ENCODE data around the gene CARF.
"Not testable (repeated sequence)": the region's sequence is repeated elsewhere in the genome, so short reads cannot be mapped to it uniquely, and the experiment has no call there.

Gene CARF

GRCh38 chr2:202883987-202884675 lies 27.9 kb upstream of the CARF start:
- no peak for DNase-seq (ENCODE audit: low read depth)
- H3K4me3 ChIP-seq (ENCODE audit: low read depth, low read length), result no peak overlapping the region
- TF ChIP-seq, protein P1, sequence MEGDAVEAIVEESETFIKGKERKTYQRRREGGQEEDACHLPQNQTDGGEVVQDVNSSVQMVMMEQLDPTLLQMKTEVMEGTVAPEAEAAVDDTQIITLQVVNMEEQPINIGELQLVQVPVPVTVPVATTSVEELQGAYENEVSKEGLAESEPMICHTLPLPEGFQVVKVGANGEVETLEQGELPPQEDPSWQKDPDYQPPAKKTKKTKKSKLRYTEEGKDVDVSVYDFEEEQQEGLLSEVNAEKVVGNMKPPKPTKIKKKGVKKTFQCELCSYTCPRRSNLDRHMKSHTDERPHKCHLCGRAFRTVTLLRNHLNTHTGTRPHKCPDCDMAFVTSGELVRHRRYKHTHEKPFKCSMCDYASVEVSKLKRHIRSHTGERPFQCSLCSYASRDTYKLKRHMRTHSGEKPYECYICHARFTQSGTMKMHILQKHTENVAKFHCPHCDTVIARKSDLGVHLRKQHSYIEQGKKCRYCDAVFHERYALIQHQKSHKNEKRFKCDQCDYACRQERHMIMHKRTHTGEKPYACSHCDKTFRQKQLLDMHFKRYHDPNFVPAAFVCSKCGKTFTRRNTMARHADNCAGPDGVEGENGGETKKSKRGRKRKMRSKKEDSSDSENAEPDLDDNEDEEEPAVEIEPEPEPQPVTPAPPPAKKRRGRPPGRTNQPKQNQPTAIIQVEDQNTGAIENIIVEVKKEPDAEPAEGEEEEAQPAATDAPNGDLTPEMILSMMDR (IDR thresholded peaks at IDR 0.05; ENCODE audit: insufficient read depth, low read depth, low read length, missing control alignments), result no peak

- TF ChIP-seq, protein P1 (IDR thresholded peaks at IDR 0.05; ENCODE audit: insufficient read depth, low read depth, low read length, missing control alignments), result no peak
- no peak for DNase-seq (ENCODE audit: low read depth)
- H3K4me3 ChIP-seq (ENCODE audit: low read depth, low read length), result no peak overlapping the region
Observed at GRCh38 chr2:202885190-202885589, 26.9 kb upstream of the CARF start.

- not testable (repeated sequence) for DNase-seq (ENCODE audit: low read depth)
Observed at GRCh38 chr2:202905507-202905906, 6.6 kb upstream of the CARF start.

GRCh38 chr2:202908186-202908585 lies 3.9 kb upstream of the CARF start:
- no peak for DNase-seq (ENCODE audit: low read depth)
- H3K4me3 ChIP-seq (ENCODE audit: low read depth, low read length), result no peak overlapping the region
- TF ChIP-seq, protein P1 (IDR thresholded peaks at IDR 0.05; ENCODE audit: insufficient read depth, low read depth, low read length, missing control alignments), result no peak

More at GRCh38 chr2:202905507-202905906, 6.6 kb upstream of the CARF start:
- not testable (repeated sequence) for H3K4me3 ChIP-seq (ENCODE audit: low read depth, low read length)

DNA sequence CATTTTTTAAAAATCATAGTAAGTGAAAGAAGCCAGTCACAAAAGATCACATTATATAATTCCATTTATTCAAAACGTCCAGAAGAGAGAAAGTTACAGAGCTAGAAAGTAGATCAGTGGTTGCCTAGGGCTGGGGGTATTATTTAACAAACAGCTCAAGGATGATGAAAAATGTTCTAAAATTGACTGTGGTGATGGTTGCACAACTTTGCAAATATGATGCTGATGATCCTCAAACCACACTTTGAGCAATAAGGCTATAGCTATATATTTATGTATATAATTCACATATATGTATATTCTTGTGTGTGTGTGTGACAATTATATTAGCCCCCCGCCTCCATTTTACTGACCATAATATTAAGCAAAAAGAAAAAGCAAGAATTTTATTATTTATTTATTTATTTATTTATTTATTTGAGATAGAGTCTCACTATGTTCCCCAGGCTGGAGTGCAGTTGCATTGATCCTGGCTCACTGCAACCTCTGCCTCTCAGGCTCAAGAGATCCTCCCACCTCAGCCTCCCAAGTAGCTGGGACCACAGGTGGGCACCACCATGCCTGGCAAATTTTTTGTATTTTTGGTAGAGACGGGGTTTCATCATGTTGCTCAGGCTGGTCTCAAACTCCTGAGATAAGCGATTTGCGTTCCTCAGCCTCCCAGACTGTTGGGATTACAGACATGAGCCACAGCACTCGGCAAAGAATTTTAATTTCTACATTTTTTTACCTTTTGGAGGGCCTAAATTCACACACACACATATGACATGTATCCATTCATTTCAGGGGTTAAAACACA lies 2.5 kb upstream of the CARF start:
- no peak for DNase-seq (ENCODE audit: low read depth)
- H3K4me3 ChIP-seq (ENCODE audit: low read depth, low read length), result peak overlapping the region; percentile 98
- TF ChIP-seq, protein P1 (IDR thresholded peaks at IDR 0.05; ENCODE audit: insufficient read depth, low read depth, low read length, missing control alignments), result no peak

DNA sequence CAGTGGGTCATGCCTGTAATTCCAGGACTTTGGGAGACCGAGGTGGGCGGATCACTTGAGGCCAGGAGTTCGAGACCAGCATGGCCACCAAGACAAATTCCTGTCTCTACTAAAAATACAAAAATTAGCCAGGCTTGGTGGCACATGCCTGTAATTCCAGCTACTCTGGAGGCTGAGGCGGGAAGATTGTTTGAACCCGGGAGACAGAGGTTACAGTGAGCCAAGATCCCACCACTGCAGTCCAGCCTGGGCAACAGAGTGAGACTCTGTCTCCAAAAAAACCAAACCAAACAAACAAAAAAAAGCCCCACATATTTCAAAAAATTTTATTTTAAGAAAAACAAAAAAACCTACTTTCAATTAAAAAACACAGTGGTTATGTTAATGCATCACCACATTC lies 1.8 kb upstream of the CARF start:
- H3K4me3 ChIP-seq (ENCODE audit: low read depth, low read length), result peak overlapping the region; percentile 98

DNA sequence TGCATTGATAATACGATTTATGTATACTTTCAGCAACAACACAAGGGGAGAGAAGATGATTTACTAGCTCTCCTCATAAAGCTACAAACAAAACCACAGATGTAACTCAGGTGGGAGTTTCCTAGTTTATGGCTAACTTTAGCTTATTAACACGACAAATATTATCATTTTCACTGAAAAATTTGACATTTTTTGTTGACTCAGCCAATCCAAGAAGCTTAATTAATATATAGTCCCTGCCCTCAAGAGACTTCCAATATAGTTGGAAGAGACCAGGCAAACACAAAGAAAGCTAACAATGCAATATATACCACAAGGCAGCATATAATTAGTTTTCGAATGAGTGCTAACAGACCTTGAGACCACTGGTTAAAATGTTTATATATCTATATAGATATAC lies 1.4 kb upstream of the CARF start:
- DNase-seq (ENCODE audit: low read depth), result no peak
- TF ChIP-seq, protein P1 (IDR thresholded peaks at IDR 0.05; ENCODE audit: insufficient read depth, low read depth, low read length, missing control alignments), result no peak
- H3K4me3 ChIP-seq (ENCODE audit: low read depth, low read length), result peak overlapping the region; percentile 98

More for the DNA sequence above, 1.8 kb upstream of the CARF start:
- DNase-seq (ENCODE audit: low read depth), result not testable (repeated sequence)

GRCh38 chr2:202911203-202911511 lies 918 bp upstream of the CARF start:
- H3K4me3 ChIP-seq (ENCODE audit: low read depth, low read length), result peak overlapping the region; percentile 98
- TF ChIP-seq, protein P1 (IDR thresholded peaks at IDR 0.05; ENCODE audit: insufficient read depth, low read depth, low read length, missing control alignments), result no peak
- no peak for DNase-seq (ENCODE audit: low read depth)

GRCh38 chr2:202912342-202913201 lies 497 bp downstream of the CARF start:
- peak overlapping the region; percentile 98 for H3K4me3 ChIP-seq (ENCODE audit: low read depth, low read length)
- peak; percentile 15 for DNase-seq (ENCODE audit: low read depth)
